ENCODE measurements around the gene ANKFY1.
A peak's percentile ranks its signal among the peaks of the same experiment; 100 is the strongest.

The ANKFY1 gene

DNA sequence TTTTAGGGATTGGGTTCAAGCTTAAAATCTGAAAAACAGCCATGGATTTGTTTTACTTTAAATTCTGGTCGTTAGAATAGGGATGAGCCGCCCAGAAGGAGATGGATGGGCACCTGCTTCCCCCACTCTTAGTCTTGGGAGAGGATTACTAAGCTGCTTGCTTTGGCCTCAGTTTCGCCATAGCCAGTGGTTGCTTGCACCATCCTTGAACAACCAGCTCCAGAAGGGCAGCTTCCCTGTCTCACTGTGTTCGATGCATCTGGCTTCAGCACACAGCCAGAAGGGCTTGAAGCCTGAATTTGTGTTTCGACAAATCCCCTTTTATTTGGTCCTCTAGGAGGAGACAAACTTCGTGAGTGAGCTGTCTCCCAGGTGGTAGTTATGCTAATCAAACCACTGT, 113.7 kb downstream of the ANKFY1 start:
- Histone ChIP-seq H3K4ac (ENCODE audit: low read depth, low read length) (no peak overlapping the region), H3K56ac (ENCODE audit: low read length) (no peak overlapping the region), H3K4me1 (ENCODE audit: control insufficient read depth, low read depth, low read length) (no peaks in the 10 kb centered on the region), H4K5ac (ENCODE audit: low read length) (no peak overlapping the region), H2BK15ac (replicated peaks; ENCODE audit: low read depth) (no peak overlapping the region), H2BK120ac (ENCODE audit: low read depth, low read length) (no peak overlapping the region), H3K9ac (ENCODE audit: low read length) (no peak overlapping the region), H3K18ac (ENCODE audit: low read length) (no peak overlapping the region), H3K4me3 (ENCODE audit: low read length) (no peak overlapping the region), H3K27me3 (ENCODE audit: insufficient read depth, low read length, poor library complexity) (no peaks in the 10 kb centered on the region), H2BK5ac (ENCODE audit: low read length) (no peak overlapping the region), H3K36me3 (ENCODE audit: control insufficient read depth, insufficient read depth, low read length) (no peaks in the 10 kb centered on the region), H3K79me2 (ENCODE audit: control insufficient read depth, insufficient read depth, low read length) (no peaks in the 10 kb centered on the region), H3K4me2 (ENCODE audit: low read length) (no peak overlapping the region), H4K8ac (ENCODE audit: low read depth, low read length) (no peak overlapping the region), H2AK5ac (ENCODE audit: low read length) (no peak overlapping the region), H3K79me1 (ENCODE audit: low read length) (no peaks in the 10 kb centered on the region), H3K27ac (ENCODE audit: low read depth, low read length) (no peak overlapping the region), H3K23ac (ENCODE audit: low read length) (no peak overlapping the region)
- WGBS (ENCODE audit: extremely low coverage, insufficient coverage, low lambda C conversion rate) = no CpG with 5 or more reads among the region's 6 CpGs
- peak; percentile 29 for DNase-seq

DNA sequence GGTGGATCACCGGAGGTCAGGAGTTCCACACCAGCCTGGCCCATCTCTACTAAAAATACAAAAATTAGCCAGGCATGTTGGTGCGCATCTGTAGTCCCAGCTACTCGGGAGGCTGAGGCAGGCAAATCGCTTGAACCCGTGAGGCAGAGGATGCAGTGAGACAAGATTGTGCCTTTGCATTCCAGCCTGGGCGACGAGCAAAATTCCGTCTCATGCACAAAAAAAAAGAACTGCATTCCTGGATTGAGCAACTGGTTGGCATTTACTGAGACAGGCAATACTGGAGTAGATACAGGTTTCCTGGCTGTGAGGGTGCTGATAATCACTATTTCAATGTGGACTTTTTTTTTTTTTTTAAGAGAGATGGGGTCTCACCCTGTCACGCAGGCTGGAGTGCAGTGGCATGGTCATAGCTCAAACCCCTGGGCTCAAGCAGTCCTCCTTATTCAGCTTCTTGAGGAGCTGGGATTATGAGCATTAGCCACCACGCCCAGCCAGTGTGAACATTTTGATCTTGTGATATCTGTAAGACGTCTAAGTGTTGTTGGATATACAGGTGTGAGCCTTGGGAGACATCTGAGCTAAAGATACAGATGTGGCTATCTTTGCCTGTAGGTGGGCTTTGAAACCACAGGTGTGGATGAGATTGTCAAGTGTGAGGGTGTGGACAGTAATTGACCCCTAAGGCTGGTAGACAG, 115.0 kb downstream of the ANKFY1 start:
- Histone ChIP-seq H3K9ac (ENCODE audit: low read length) (no peak overlapping the region), H3K4me1 (ENCODE audit: control insufficient read depth, low read depth, low read length) (peaks cover 2% of the 10 kb centered on the region), H2BK120ac (ENCODE audit: low read depth, low read length) (no peak overlapping the region), H4K5ac (ENCODE audit: low read length) (no peak overlapping the region), H3K18ac (ENCODE audit: low read length) (no peak overlapping the region), H3K79me2 (ENCODE audit: control insufficient read depth, insufficient read depth, low read length) (no peaks in the 10 kb centered on the region), H3K4ac (ENCODE audit: low read depth, low read length) (no peak overlapping the region), H3K4me2 (ENCODE audit: low read length) (no peak overlapping the region), H2AK5ac (ENCODE audit: low read length) (no peak overlapping the region), H3K4me3 (ENCODE audit: low read length) (no peak overlapping the region), H3K23ac (ENCODE audit: low read length) (no peak overlapping the region), H3K56ac (ENCODE audit: low read length) (no peak overlapping the region), H4K8ac (ENCODE audit: low read depth, low read length) (no peak overlapping the region), H2BK15ac (replicated peaks; ENCODE audit: low read depth) (no peak overlapping the region), H3K79me1 (ENCODE audit: low read length) (peaks cover 1% of the 10 kb centered on the region), H3K27ac (ENCODE audit: low read depth, low read length) (no peak overlapping the region), H3K27me3 (ENCODE audit: insufficient read depth, low read length, poor library complexity) (no peaks in the 10 kb centered on the region), H2BK5ac (ENCODE audit: low read length) (no peak overlapping the region), H3K36me3 (ENCODE audit: control insufficient read depth, insufficient read depth, low read length) (no peaks in the 10 kb centered on the region)
- DNase-seq = no peak
- no CpG with 5 or more reads among the region's 11 CpGs for WGBS (ENCODE audit: extremely low coverage, insufficient coverage, low lambda C conversion rate)

- WGBS (ENCODE audit: extremely low coverage, insufficient coverage, low lambda C conversion rate) = no CpG with 5 or more reads among the region's 8 CpGs
- no peaks in the 10 kb centered on the region for H3K27me3 ChIP-seq (ENCODE audit: insufficient read depth, low read length, poor library complexity)
Measured at GRCh38 chr17:4147751-4148310, 115.9 kb downstream of the ANKFY1 start.

GRCh38 chr17:4146641-4147040, 117.1 kb downstream of the ANKFY1 start:
- H3K4ac ChIP-seq (ENCODE audit: low read depth, low read length) = no peak overlapping the region
- H3K4me3 ChIP-seq (ENCODE audit: low read length) = no peak overlapping the region
- DNase-seq = no peak
- H4K8ac ChIP-seq (ENCODE audit: low read depth, low read length) = no peak overlapping the region
- peaks cover 5% of the 10 kb centered on the region for H3K79me1 ChIP-seq (ENCODE audit: low read length)
- H3K23ac ChIP-seq (ENCODE audit: low read length) = no peak overlapping the region
- H3K18ac ChIP-seq (ENCODE audit: low read length) = no peak overlapping the region
- H3K79me2 ChIP-seq (ENCODE audit: control insufficient read depth, insufficient read depth, low read length) = peaks cover 4% of the 10 kb centered on the region
- H3K4me2 ChIP-seq (ENCODE audit: low read length) = no peak overlapping the region
- no peak overlapping the region for H2BK5ac ChIP-seq (ENCODE audit: low read length)
- no peak overlapping the region for H2BK15ac ChIP-seq (replicated peaks; ENCODE audit: low read depth)
- no peaks in the 10 kb centered on the region for H3K27me3 ChIP-seq (ENCODE audit: insufficient read depth, low read length, poor library complexity)
- no peak overlapping the region for H4K5ac ChIP-seq (ENCODE audit: low read length)
- H3K27ac ChIP-seq (ENCODE audit: low read depth, low read length) = no peak overlapping the region
- peaks cover 2% of the 10 kb centered on the region for H3K4me1 ChIP-seq (ENCODE audit: control insufficient read depth, low read depth, low read length)
- no peaks in the 10 kb centered on the region for H3K36me3 ChIP-seq (ENCODE audit: control insufficient read depth, insufficient read depth, low read length)
- H2BK120ac ChIP-seq (ENCODE audit: low read depth, low read length) = no peak overlapping the region
- H3K56ac ChIP-seq (ENCODE audit: low read length) = no peak overlapping the region
- no CpG with 5 or more reads among the region's 5 CpGs for WGBS (ENCODE audit: extremely low coverage, insufficient coverage, low lambda C conversion rate)
- H3K9ac ChIP-seq (ENCODE audit: low read length) = no peak overlapping the region
- H2AK5ac ChIP-seq (ENCODE audit: low read length) = no peak overlapping the region

More at GRCh38 chr17:4147751-4148310, 115.9 kb downstream of the ANKFY1 start:
- no peak overlapping the region for H3K4me2 ChIP-seq (ENCODE audit: low read length)
- no peak overlapping the region for H2BK5ac ChIP-seq (ENCODE audit: low read length)
- H3K27ac ChIP-seq (ENCODE audit: low read depth, low read length) = no peak overlapping the region
- no peak for DNase-seq
- no peak overlapping the region for H2AK5ac ChIP-seq (ENCODE audit: low read length)
- peaks cover 1% of the 10 kb centered on the region for H3K79me1 ChIP-seq (ENCODE audit: low read length)
- H4K8ac ChIP-seq (ENCODE audit: low read depth, low read length) = no peak overlapping the region
- H3K4me1 ChIP-seq (ENCODE audit: control insufficient read depth, low read depth, low read length) = peaks cover 2% of the 10 kb centered on the region
- no peak overlapping the region for H2BK15ac ChIP-seq (replicated peaks; ENCODE audit: low read depth)
- H3K18ac ChIP-seq (ENCODE audit: low read length) = no peak overlapping the region
- H3K56ac ChIP-seq (ENCODE audit: low read length) = no peak overlapping the region
- H3K4me3 ChIP-seq (ENCODE audit: low read length) = no peak overlapping the region
- no peaks in the 10 kb centered on the region for H3K36me3 ChIP-seq (ENCODE audit: control insufficient read depth, insufficient read depth, low read length)
- H3K4ac ChIP-seq (ENCODE audit: low read depth, low read length) = no peak overlapping the region
- H2BK120ac ChIP-seq (ENCODE audit: low read depth, low read length) = no peak overlapping the region
- no peak overlapping the region for H3K9ac ChIP-seq (ENCODE audit: low read length)
- no peaks in the 10 kb centered on the region for H3K79me2 ChIP-seq (ENCODE audit: control insufficient read depth, insufficient read depth, low read length)
- no peak overlapping the region for H3K23ac ChIP-seq (ENCODE audit: low read length)
- H4K5ac ChIP-seq (ENCODE audit: low read length) = no peak overlapping the region

DNA sequence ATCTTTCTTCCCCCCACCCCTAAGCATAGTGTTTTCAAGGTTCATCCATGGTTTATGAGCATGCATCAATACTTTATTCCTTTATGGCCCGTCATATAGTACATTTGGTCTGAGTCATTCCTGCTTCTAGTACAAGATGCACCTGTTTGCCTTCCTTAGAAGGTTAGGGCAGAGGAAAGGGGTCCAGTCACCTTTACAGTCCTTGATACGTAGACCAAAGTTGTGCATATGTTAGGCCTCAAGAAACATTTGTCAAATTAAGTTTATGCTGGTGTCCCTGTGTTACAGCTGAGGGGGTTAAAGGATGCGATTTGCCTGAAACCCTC, 119.4 kb downstream of the ANKFY1 start:
- WGBS (ENCODE audit: extremely low coverage, insufficient coverage, low lambda C conversion rate) = no CpG with 5 or more reads among the region's 3 CpGs

More for the DNA sequence above, 119.4 kb downstream of the ANKFY1 start:
- Histone ChIP-seq H2BK120ac (ENCODE audit: low read depth, low read length) (no peak overlapping the region), H2BK5ac (ENCODE audit: low read length) (no peak overlapping the region), H3K4ac (ENCODE audit: low read depth, low read length) (no peak overlapping the region), H3K79me1 (ENCODE audit: low read length) (peaks cover 15% of the 10 kb centered on the region), H3K4me2 (ENCODE audit: low read length) (peak overlapping the region; percentile 78), H3K27me3 (ENCODE audit: insufficient read depth, low read length, poor library complexity) (no peaks in the 10 kb centered on the region), H3K27ac (ENCODE audit: low read depth, low read length) (no peak overlapping the region), H3K79me2 (ENCODE audit: control insufficient read depth, insufficient read depth, low read length) (peaks cover 9% of the 10 kb centered on the region), H3K56ac (ENCODE audit: low read length) (peak overlapping the region; percentile 98), H3K23ac (ENCODE audit: low read length) (no peak overlapping the region), H3K36me3 (ENCODE audit: control insufficient read depth, insufficient read depth, low read length) (no peaks in the 10 kb centered on the region), H3K4me3 (ENCODE audit: low read length) (no peak overlapping the region), H3K18ac (ENCODE audit: low read length) (no peak overlapping the region), H4K8ac (ENCODE audit: low read depth, low read length) (no peak overlapping the region), H2BK15ac (replicated peaks; ENCODE audit: low read depth) (no peak overlapping the region), H3K9ac (ENCODE audit: low read length) (peak overlapping the region; percentile 97), H3K4me1 (ENCODE audit: control insufficient read depth, low read depth, low read length) (peaks cover 2% of the 10 kb centered on the region), H2AK5ac (ENCODE audit: low read length) (peak overlapping the region; percentile 54), H4K5ac (ENCODE audit: low read length) (no peak overlapping the region)
- no peak for DNase-seq
